Measurements from ENCODE around the gene PCDH8.

GRCh38 chr13:52884429-52885010 is 36.1 kb upstream of the PCDH8 start:
- TF ChIP-seq POLR2A (IDR thresholded peaks at IDR 0.05) (no peak), CTCF (IDR thresholded peaks at IDR 0.05) (no peak)
